H1 (cell line): ENCODE measurements around the gene RGS6. TPM values are rescaled to one million over a fixed set of nuclear protein-coding genes. Genes with fewer than 3 reads are reported as not detected.

Experiments
- CHD2 ChIP-seq: IDR thresholded peaks from 2 replicates; pipeline ENCODE4 v1.6.1; 2012; ENCODE audit warnings: low read length, improper control_type of control experiment
- EZH2 ChIP-seq: fragments of 200-600 bp; sonication (generic); IDR thresholded peaks from 2 replicates; pipeline ENCODE4 v1.7.1; 2012; ENCODE audit warnings: low read depth, mild to moderate bottlenecking, moderate library complexity, low read length, inconsistent platforms; ENCODE audit not compliant: severe bottlenecking
- JUND ChIP-seq: IDR thresholded peaks from 2 replicates; pipeline ENCODE4 v1.6.1; 2011; ENCODE audit warnings: mild to moderate bottlenecking, improper control_type of control experiment, low read length
- MAFK ChIP-seq: IDR thresholded peaks from 2 replicates; pipeline ENCODE4 v1.6.1; 2012; ENCODE audit warnings: low read depth, mild to moderate bottlenecking, improper control_type of control experiment, low read length
- POU5F1 ChIP-seq: IDR thresholded peaks from 2 replicates; pipeline ENCODE4 v1.6.1; 2011; ENCODE audit warnings: low read depth, mild to moderate bottlenecking, low read length, moderate library complexity
- RNF2 ChIP-seq: fragments of 200-900, 300-1000 bp; sonication (generic); IDR thresholded peaks from 2 replicates; pipeline ENCODE4 v1.7.1; 2016; ENCODE audit warnings: borderline replicate concordance, low read depth, mild to moderate bottlenecking, antibody characterized with exemption, low read length; ENCODE audit not compliant: poor library complexity, severe bottlenecking; ENCODE audit errors: missing control alignments
- RXRA ChIP-seq: IDR thresholded peaks from 2 replicates; pipeline ENCODE4 v1.6.1; 2011; ENCODE audit warnings: low read depth, mild to moderate bottlenecking, low read length, moderate library complexity; ENCODE audit not compliant: insufficient read depth
- SIN3A ChIP-seq, 2 experiments: IDR thresholded peaks in 1 of 2; conservative IDR thresholded peaks in 1 of 2; 2 replicates each; pipeline ENCODE4 v1.6.1; 2011 to 2012; ENCODE audit warnings: low read length in 2 of 2, improper control_type of control experiment in 1 of 2, low read depth in 1 of 2, mild to moderate bottlenecking in 1 of 2
- SIRT6 ChIP-seq: IDR thresholded peaks from one replicate; pipeline ENCODE4 v1.7.1; 2012; ENCODE audit warnings: low read length, inconsistent platforms
- SRF ChIP-seq: IDR thresholded peaks from 2 replicates; pipeline ENCODE4 v1.6.1; 2011; ENCODE audit warnings: mild to moderate bottlenecking, low read depth, low read length, moderate library complexity
- TCF12 ChIP-seq: IDR thresholded peaks from 2 replicates; pipeline ENCODE4 v1.6.1; 2011; ENCODE audit warnings: low read depth, mild to moderate bottlenecking, low read length
- polyA plus RNA-seq, 7 experiments: library from polyadenylated mRNA; depleted of rRNA in 3 of 7; stranded (reverse) in 5 of 7; unstranded in 2 of 7; fragments of >200 nt in 5 of 7; fragments of 200-250 nt in 2 of 7; gene quantifications; 1 replicate in 5 of 7; 2 replicates in 1 of 7; 4 replicates in 1 of 7; pipeline versions ENCODE4 v1.2.1 to v1.2.3, GENCODE V29; 2011 to 2013; ENCODE audit warnings: missing spikeins in 2 of 7, mixed read lengths in 2 of 7
- total RNA-seq: library from RNA; stranded (reverse); fragmentation: NEBNext Ultra II Directional; extraction: Animal tissue kit (Norgen Biotek cat#: 25700); gene quantifications from 2 replicates; pipeline ENCODE4 v1.2.1, GENCODE V29; 2021
- TF ChIP-seq, protein P1 (sequence below), 3 experiments: IDR thresholded peaks; 1 replicate in 2 of 3; 2 replicates in 1 of 3; pipeline versions ENCODE4 v1.5.1 to v1.6.1; 2011; ENCODE audit warnings: low read length in 3 of 3, mild to moderate bottlenecking in 3 of 3, inconsistent platforms in 2 of 3, low read depth in 1 of 3, moderate library complexity in 1 of 3; ENCODE audit not compliant: insufficient read depth in 1 of 3; ENCODE audit errors: control extremely low read depth in 1 of 3

Gene RGS6
- total and polyA plus RNA-seq, 2 of the 8 experiments (the other 6 are each of a cell fraction or from before 2014, with no cell fraction given): 0.26 to 1.1 TPM

DNA sequence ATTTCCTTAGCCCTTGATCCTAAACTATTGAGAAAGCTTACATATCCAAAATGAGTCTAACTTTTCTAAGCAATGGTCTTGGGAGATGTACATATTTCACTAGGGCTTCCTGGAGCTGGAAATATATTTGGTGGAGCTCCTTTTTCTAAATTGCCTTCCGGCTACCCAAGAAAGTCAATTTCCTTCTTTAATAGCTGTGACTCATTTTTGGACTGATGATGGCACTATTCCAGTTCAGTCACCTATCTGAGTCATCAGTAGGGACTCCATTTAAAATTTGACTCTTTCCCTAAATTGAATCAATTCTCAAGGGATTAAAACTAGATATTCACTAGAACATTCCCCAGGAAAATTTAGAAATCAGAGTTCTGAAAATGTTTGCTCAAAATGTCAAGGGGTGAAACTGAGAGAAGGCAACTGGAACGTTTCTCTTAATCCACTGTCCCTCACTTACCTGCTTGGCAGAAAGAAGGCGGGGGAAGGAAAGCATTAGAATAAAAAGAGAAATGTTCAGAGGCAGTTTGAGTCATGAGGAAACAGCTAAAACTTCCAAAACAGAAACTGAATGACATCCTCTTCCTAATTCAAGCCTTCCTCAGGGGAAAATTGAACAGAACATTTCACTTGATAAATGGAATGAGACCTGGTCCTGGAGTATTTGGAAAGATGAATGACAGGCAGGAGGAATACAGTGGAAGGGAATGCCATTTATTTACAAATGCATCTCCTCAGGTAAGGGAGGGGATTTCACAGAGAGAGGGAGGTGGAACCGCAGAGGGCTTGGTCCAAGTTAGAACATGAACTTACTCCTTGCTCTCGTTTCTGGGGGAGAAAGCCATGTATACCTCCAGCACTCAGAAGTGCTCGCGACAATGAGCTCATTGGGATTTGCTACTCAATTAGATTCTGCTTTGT, 91.2 kb downstream of the RGS6 start (continued):
- TF ChIP-seq, protein P1, sequence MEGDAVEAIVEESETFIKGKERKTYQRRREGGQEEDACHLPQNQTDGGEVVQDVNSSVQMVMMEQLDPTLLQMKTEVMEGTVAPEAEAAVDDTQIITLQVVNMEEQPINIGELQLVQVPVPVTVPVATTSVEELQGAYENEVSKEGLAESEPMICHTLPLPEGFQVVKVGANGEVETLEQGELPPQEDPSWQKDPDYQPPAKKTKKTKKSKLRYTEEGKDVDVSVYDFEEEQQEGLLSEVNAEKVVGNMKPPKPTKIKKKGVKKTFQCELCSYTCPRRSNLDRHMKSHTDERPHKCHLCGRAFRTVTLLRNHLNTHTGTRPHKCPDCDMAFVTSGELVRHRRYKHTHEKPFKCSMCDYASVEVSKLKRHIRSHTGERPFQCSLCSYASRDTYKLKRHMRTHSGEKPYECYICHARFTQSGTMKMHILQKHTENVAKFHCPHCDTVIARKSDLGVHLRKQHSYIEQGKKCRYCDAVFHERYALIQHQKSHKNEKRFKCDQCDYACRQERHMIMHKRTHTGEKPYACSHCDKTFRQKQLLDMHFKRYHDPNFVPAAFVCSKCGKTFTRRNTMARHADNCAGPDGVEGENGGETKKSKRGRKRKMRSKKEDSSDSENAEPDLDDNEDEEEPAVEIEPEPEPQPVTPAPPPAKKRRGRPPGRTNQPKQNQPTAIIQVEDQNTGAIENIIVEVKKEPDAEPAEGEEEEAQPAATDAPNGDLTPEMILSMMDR (IDR thresholded peaks at IDR 0.05; ENCODE audit: control extremely low read depth in 1 of 3, insufficient read depth in 1 of 3, low read depth in 1 of 3, low read length in 3 of 3): no peak
- no peak for TF ChIP-seq RXRA
- no peak for TF ChIP-seq RNF2
- no peak for TF ChIP-seq TCF12
- TF ChIP-seq EZH2: no peak
- TF ChIP-seq SRF: no peak
- TF ChIP-seq POU5F1: no peak
- TF ChIP-seq SIRT6: no peak
- no peak for TF ChIP-seq MAFK
- TF ChIP-seq CHD2: no peak
- no peak for TF ChIP-seq JUND
- TF ChIP-seq SIN3A (conservative IDR thresholded peaks at IDR 0.05 in 1 of 2, IDR thresholded peaks at IDR 0.05 in 1 of 2; ENCODE audit: low read depth in 1 of 2, low read length in 2 of 2): no peak
